Superior temporal gyrus (tissue), 1 donor: ENCODE measurements around the gene IGF2R.
"Not testable (repeated sequence)": the region's sequence is repeated elsewhere in the genome, so short reads cannot be mapped to it uniquely, and the experiment has no call there.

ENCODE experiments used
- DNase-seq: peaks from one replicate; pipeline ENCODE4 v3.0.0-alpha.2; 2016; ENCODE audit errors: extremely low spot score

The IGF2R gene

GRCh38 chr6:160071805-160072690, 103.2 kb downstream of the IGF2R start:
- no peak for DNase-seq

GRCh38 chr6:160073272-160073671, 104.4 kb downstream of the IGF2R start:
- DNase-seq: no peak

- no peak for DNase-seq
These were observed 107.1 kb downstream of the IGF2R start for GRCh38 chr6:160076009-160076408.

- no peak for DNase-seq
These were observed 108.1 kb downstream of the IGF2R start for GRCh38 chr6:160077024-160077423.

GRCh38 chr6:160077526-160077925, 108.6 kb downstream of the IGF2R start:
- DNase-seq: no peak

GRCh38 chr6:160078883-160079685, 110.2 kb downstream of the IGF2R start:
- no peak for DNase-seq

GRCh38 chr6:160079686-160080043, 110.8 kb downstream of the IGF2R start:
- DNase-seq: no peak

- no peak for DNase-seq
These were observed 111.2 kb downstream of the IGF2R start for GRCh38 chr6:160080097-160080496.

GRCh38 chr6:160081398-160081797, 112.5 kb downstream of the IGF2R start:
- no peak for DNase-seq

GRCh38 chr6:160082627-160083026, 113.7 kb downstream of the IGF2R start:
- no peak for DNase-seq

GRCh38 chr6:160084198-160084776, 115.4 kb downstream of the IGF2R start:
- DNase-seq: no peak

GRCh38 chr6:160085226-160085625, 116.3 kb downstream of the IGF2R start:
- DNase-seq: no peak

- DNase-seq: no peak
These were observed 117.0 kb downstream of the IGF2R start for GRCh38 chr6:160085713-160086505.

- no peak for DNase-seq
These were observed 117.9 kb downstream of the IGF2R start for GRCh38 chr6:160086754-160087153.

- peak; percentile 84 for DNase-seq
These were observed 119.3 kb downstream of the IGF2R start for GRCh38 chr6:160088069-160088783.

GRCh38 chr6:160088784-160089533, 120.1 kb downstream of the IGF2R start:
- peak; percentile 44 for DNase-seq

- DNase-seq: no peak
These were observed 120.6 kb downstream of the IGF2R start for GRCh38 chr6:160089534-160089897.

- DNase-seq: not testable (repeated sequence)
These were observed 121.8 kb downstream of the IGF2R start for GRCh38 chr6:160090442-160091239.

- not testable (repeated sequence) for DNase-seq
These were observed 123.3 kb downstream of the IGF2R start for GRCh38 chr6:160092176-160092575.
